Spleen (tissue), 3 donors: ENCODE results near the gene DOK5.

Experiments
- POLR2A ChIP-seq, 3 donors: fragments of 450-650 bp; IDR thresholded peaks; one replicate each; pipeline ENCODE4 v1.5.1; 2017; ENCODE audit warnings: antibody characterized with exemption in 3 of 3, mild to moderate bottlenecking in 1 of 3
- POLR2AphosphoS5 ChIP-seq, 3 donors: sonication (generic); formaldehyde crosslinking; IDR thresholded peaks; one replicate each; pipeline ENCODE4 v1.5.1; 2017; ENCODE audit warnings: antibody characterized with exemption in 3 of 3

DNA sequence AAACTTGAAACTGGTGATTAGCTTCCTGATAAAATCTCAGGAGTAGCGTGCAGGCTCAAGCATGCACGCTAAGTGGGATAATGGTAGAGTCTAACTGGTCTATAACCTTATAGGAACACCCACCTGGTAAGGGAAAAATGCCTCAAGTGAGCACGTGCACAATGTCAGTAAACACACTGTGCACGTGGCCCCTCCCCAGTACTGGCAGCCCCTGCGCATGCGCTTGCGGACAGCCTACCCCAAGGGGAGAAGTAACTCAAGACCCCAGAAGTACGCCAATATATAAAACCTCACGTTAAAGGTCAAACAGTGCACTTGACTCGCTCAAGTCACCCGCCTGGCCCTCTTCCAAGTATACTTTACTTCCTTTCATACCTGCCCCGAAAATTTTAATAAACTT lies 23.1 kb upstream of the DOK5 start:
- TF ChIP-seq POLR2A (IDR thresholded peaks at IDR 0.05) = no peak
- no peak for TF ChIP-seq POLR2AphosphoS5 (IDR thresholded peaks at IDR 0.05)
